WTC11 (cell line): ENCODE results near the gene TRIP12. TPM values are rescaled to one million over a fixed set of nuclear protein-coding genes. Genes with fewer than 3 reads are reported as not detected.

Experiments
- ATAC-seq: fragments of 200-7000 bp; cut with Tn5 transposase; 2 replicates; pipeline ENCODE4 v1.10.0; 2021; ENCODE audit warnings: mild to moderate bottlenecking, moderate library complexity
- CTCF ChIA-PET: fragments of 300-600 bp; sonication (Branson Sonifier 250); formaldehyde crosslinking; loops from one replicate; lab custom pipeline; 2021; ENCODE audit warnings: antibody characterized with exemption; lab: Charles Lee
- POLR2A ChIA-PET: fragments of 350-600 bp; sonication (Branson Sonifier 250); formaldehyde crosslinking; loops from one replicate; lab custom pipeline; 2021; ENCODE audit warnings: antibody characterized with exemption; lab: Charles Lee
- DNase-seq: peaks from one replicate; pipeline ENCODE4 v3.0.0; 2021; ENCODE audit warnings: low spot score
- H3K27ac Mint-ChIP-seq: 2 replicates; pipeline ENCODE4 v1.8.0; 2021; ENCODE audit warnings: mixed read lengths
- H3K27me3 Mint-ChIP-seq: 2 replicates; pipeline ENCODE4 v1.8.0; 2021; ENCODE audit warnings: low read depth, mild to moderate bottlenecking, moderate library complexity, mixed read lengths
- H3K36me3 Mint-ChIP-seq: 2 replicates; pipeline ENCODE4 v1.8.0; 2021; ENCODE audit warnings: mixed read lengths
- H3K4me1 Mint-ChIP-seq: 2 replicates; pipeline ENCODE4 v1.8.0; 2022; ENCODE audit warnings: mixed read lengths
- H3K4me3 Mint-ChIP-seq: 2 replicates; pipeline ENCODE4 v1.8.0; 2021; ENCODE audit warnings: mild to moderate bottlenecking, moderate library complexity, mixed read lengths
- H3K9me3 Mint-ChIP-seq: 2 replicates; pipeline ENCODE4 v1.8.0; 2021; ENCODE audit warnings: mixed read lengths
- ATF1 ChIP-seq: sonication (generic); formaldehyde crosslinking; IDR thresholded peaks from 2 replicates; pipeline ENCODE4 v1.8.1; 2023; ENCODE audit warnings: mild to moderate bottlenecking, moderate library complexity, missing genetic modification reagents
- ELF4 ChIP-seq: sonication (generic); formaldehyde crosslinking; IDR thresholded peaks from 2 replicates; pipeline ENCODE4 v1.8.1; 2022; ENCODE audit warnings: low read depth, mild to moderate bottlenecking, moderate library complexity, missing genetic modification reagents
- FOXJ3 ChIP-seq: sonication (generic); formaldehyde crosslinking; IDR thresholded peaks from 2 replicates; pipeline ENCODE4 v1.9.0; 2021; ENCODE audit warnings: missing genetic modification reagents, mild to moderate bottlenecking, borderline replicate concordance
- FOXK1 ChIP-seq: sonication (generic); formaldehyde crosslinking; IDR thresholded peaks from 2 replicates; pipeline ENCODE4 v1.8.0; 2022; ENCODE audit warnings: mild to moderate bottlenecking, moderate library complexity, missing genetic modification reagents
- FOXP1 ChIP-seq: sonication (generic); formaldehyde crosslinking; IDR thresholded peaks from 2 replicates; pipeline ENCODE4 v1.8.0; 2022; ENCODE audit warnings: missing genetic modification reagents, mild to moderate bottlenecking, moderate library complexity, borderline replicate concordance
- IRF1 ChIP-seq: sonication (generic); formaldehyde crosslinking; IDR thresholded peaks from 2 replicates; pipeline ENCODE4 v1.8.0; 2023; ENCODE audit warnings: missing genetic modification reagents
- JUN ChIP-seq: sonication (generic); formaldehyde crosslinking; IDR thresholded peaks from 2 replicates; pipeline ENCODE4 v1.8.0; 2023; ENCODE audit warnings: mild to moderate bottlenecking, missing genetic modification reagents
- NFE2L1 ChIP-seq: sonication (generic); formaldehyde crosslinking; IDR thresholded peaks from 2 replicates; pipeline ENCODE4 v1.8.1; 2023; ENCODE audit warnings: missing genetic modification reagents
- NFYB ChIP-seq: sonication (generic); formaldehyde crosslinking; conservative IDR thresholded peaks from 2 replicates; pipeline ENCODE4 v1.8.0; 2022; ENCODE audit warnings: low read depth, missing genetic modification reagents
- RELA ChIP-seq: sonication (generic); formaldehyde crosslinking; IDR thresholded peaks from 2 replicates; pipeline ENCODE4 v1.8.1; 2022; ENCODE audit warnings: missing genetic modification reagents, mild to moderate bottlenecking, borderline replicate concordance
- SMAD4 ChIP-seq: sonication (generic); formaldehyde crosslinking; IDR thresholded peaks from 2 replicates; pipeline ENCODE4 v1.8.0; 2022; ENCODE audit warnings: mild to moderate bottlenecking, missing genetic modification reagents
- ZBTB21 ChIP-seq: sonication (generic); formaldehyde crosslinking; IDR thresholded peaks from 2 replicates; pipeline ENCODE4 v1.8.1; 2023; ENCODE audit warnings: mild to moderate bottlenecking, missing genetic modification reagents, borderline replicate concordance
- ZBTB43 ChIP-seq: sonication (generic); formaldehyde crosslinking; IDR thresholded peaks from 2 replicates; pipeline ENCODE4 v1.8.1; 2023; ENCODE audit warnings: mild to moderate bottlenecking, missing genetic modification reagents
- ZNF263 ChIP-seq: sonication (generic); formaldehyde crosslinking; IDR thresholded peaks from 2 replicates; pipeline ENCODE4 v1.8.1; 2022; ENCODE audit warnings: low read depth, mild to moderate bottlenecking, moderate library complexity, missing genetic modification reagents
- ZNF281 ChIP-seq: sonication (generic); formaldehyde crosslinking; IDR thresholded peaks from 2 replicates; pipeline ENCODE4 v1.8.0; 2023; ENCODE audit warnings: mild to moderate bottlenecking, missing genetic modification reagents
- ZNF317 ChIP-seq: sonication (generic); formaldehyde crosslinking; IDR thresholded peaks from 2 replicates; pipeline ENCODE4 v1.8.1; 2023; ENCODE audit warnings: low read depth, mild to moderate bottlenecking, moderate library complexity, missing genetic modification reagents, borderline replicate concordance
- ZNF423 ChIP-seq: fragments of 250-450 bp; sonication (Bioruptor Pico); IDR thresholded peaks from 2 replicates; pipeline ENCODE4 v2.1.2; 2022; ENCODE audit warnings: mild to moderate bottlenecking, moderate library complexity
- ZNF512 ChIP-seq: sonication (generic); formaldehyde crosslinking; IDR thresholded peaks from 2 replicates; pipeline ENCODE4 v1.8.1; 2022; ENCODE audit warnings: missing genetic modification reagents, borderline replicate concordance
- ZNF671 ChIP-seq: fragments of 250-450 bp; sonication (Bioruptor Pico); IDR thresholded peaks from 2 replicates; pipeline ENCODE4 v1.8.0; 2021; ENCODE audit warnings: mild to moderate bottlenecking
- total RNA-seq: library from RNA; stranded (reverse); gene quantifications from 3 replicates; pipeline ENCODE4 v1.2.3, GENCODE V29; 2021
- TF ChIP-seq, protein P1 (sequence below): fragments of 200-600 bp; IDR thresholded peaks from 2 replicates; pipeline ENCODE4 v1.8.0; 2022; ENCODE audit warnings: antibody characterized with exemption
- TF ChIP-seq, protein P2 (sequence below): sonication (generic); formaldehyde crosslinking; conservative IDR thresholded peaks from 2 replicates; pipeline ENCODE4 v1.8.1; 2023; ENCODE audit warnings: mild to moderate bottlenecking, low read depth, missing genetic modification reagents, moderate library complexity
- TF ChIP-seq, protein P3 (sequence below): fragments of 250-450 bp; sonication (Bioruptor Pico); IDR thresholded peaks from 2 replicates; pipeline ENCODE4 v2.1.2; 2022; ENCODE audit warnings: mild to moderate bottlenecking, moderate library complexity

The TRIP12 gene
- total RNA-seq, 1 experiment from 2014 or later, result 149 TPM

- no peak for DNase-seq
Observed at GRCh38 chr2:229956491-229956890, 34.7 kb upstream of the TRIP12 start.

DNA sequence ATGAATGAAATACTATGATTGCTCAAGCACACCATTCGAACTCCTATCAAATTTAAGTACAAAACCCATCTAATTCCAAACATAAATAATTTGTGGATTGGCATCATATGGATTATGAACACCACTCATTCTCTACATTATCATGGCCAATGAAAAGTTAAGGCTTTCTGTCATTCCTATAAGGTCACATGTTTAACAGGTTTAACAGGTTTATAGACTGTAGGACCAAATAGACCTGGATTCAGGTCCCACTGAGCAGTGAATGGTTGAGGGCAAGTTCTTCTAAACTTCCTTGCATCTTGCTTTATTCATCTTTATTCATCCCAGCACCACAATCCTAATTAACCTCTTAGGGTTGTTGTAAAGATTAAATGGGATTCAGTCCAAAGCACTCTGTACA, 33.9 kb upstream of the TRIP12 start:
- no peak overlapping the region for H3K27ac Mint-ChIP-seq
- H3K36me3 Mint-ChIP-seq, result peaks cover 3% of the 10 kb centered on the region; the same call in 1 of the 2 replicates
- H3K4me1 Mint-ChIP-seq, result peaks cover 34% of the 10 kb centered on the region
- ChIA-PET POLR2A (no interaction called here), CTCF (no interaction called here)
- no peaks in the 10 kb centered on the region for H3K9me3 Mint-ChIP-seq
- DNase-seq (no peak), ATAC-seq (no peak)
- no peak overlapping the region for H3K4me3 Mint-ChIP-seq
- H3K27me3 Mint-ChIP-seq, result no peaks in the 10 kb centered on the region
- TF ChIP-seq FOXP1 (no peak), ELF4 (CRISPR knock-in tag) (no peak), ZBTB21 (CRISPR knock-in tag) (no peak), ZNF512 (no peak), NFYB (CRISPR knock-in tag) (no peak), NFE2L1 (CRISPR knock-in tag) (no peak), ZNF671 (CRISPR knock-in tag) (no peak), ZNF423 (no peak), ZNF317 (no peak), ZNF263 (CRISPR knock-in tag) (no peak), ZNF281 (no peak), FOXJ3 (no peak), RELA (CRISPR knock-in tag) (no peak), FOXK1 (CRISPR knock-in tag) (no peak)
- TF ChIP-seq, protein P1, sequence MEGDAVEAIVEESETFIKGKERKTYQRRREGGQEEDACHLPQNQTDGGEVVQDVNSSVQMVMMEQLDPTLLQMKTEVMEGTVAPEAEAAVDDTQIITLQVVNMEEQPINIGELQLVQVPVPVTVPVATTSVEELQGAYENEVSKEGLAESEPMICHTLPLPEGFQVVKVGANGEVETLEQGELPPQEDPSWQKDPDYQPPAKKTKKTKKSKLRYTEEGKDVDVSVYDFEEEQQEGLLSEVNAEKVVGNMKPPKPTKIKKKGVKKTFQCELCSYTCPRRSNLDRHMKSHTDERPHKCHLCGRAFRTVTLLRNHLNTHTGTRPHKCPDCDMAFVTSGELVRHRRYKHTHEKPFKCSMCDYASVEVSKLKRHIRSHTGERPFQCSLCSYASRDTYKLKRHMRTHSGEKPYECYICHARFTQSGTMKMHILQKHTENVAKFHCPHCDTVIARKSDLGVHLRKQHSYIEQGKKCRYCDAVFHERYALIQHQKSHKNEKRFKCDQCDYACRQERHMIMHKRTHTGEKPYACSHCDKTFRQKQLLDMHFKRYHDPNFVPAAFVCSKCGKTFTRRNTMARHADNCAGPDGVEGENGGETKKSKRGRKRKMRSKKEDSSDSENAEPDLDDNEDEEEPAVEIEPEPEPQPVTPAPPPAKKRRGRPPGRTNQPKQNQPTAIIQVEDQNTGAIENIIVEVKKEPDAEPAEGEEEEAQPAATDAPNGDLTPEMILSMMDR, result no peak
- TF ChIP-seq, protein P2, sequence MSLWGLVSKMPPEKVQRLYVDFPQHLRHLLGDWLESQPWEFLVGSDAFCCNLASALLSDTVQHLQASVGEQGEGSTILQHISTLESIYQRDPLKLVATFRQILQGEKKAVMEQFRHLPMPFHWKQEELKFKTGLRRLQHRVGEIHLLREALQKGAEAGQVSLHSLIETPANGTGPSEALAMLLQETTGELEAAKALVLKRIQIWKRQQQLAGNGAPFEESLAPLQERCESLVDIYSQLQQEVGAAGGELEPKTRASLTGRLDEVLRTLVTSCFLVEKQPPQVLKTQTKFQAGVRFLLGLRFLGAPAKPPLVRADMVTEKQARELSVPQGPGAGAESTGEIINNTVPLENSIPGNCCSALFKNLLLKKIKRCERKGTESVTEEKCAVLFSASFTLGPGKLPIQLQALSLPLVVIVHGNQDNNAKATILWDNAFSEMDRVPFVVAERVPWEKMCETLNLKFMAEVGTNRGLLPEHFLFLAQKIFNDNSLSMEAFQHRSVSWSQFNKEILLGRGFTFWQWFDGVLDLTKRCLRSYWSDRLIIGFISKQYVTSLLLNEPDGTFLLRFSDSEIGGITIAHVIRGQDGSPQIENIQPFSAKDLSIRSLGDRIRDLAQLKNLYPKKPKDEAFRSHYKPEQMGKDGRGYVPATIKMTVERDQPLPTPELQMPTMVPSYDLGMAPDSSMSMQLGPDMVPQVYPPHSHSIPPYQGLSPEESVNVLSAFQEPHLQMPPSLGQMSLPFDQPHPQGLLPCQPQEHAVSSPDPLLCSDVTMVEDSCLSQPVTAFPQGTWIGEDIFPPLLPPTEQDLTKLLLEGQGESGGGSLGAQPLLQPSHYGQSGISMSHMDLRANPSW (CRISPR knock-in tag), result no peak

More at GRCh38 chr2:229956491-229956890, 34.7 kb upstream of the TRIP12 start:
- Mint-ChIP-seq H3K4me1 (peaks cover 33% of the 10 kb centered on the region), H3K36me3 (peaks cover 3% of the 10 kb centered on the region; the same call in 1 of the 2 replicates), H3K9me3 (no peaks in the 10 kb centered on the region), H3K4me3 (no peak overlapping the region), H3K27ac (no peak overlapping the region)
- no peak for ATAC-seq
- TF ChIP-seq, protein P3, sequence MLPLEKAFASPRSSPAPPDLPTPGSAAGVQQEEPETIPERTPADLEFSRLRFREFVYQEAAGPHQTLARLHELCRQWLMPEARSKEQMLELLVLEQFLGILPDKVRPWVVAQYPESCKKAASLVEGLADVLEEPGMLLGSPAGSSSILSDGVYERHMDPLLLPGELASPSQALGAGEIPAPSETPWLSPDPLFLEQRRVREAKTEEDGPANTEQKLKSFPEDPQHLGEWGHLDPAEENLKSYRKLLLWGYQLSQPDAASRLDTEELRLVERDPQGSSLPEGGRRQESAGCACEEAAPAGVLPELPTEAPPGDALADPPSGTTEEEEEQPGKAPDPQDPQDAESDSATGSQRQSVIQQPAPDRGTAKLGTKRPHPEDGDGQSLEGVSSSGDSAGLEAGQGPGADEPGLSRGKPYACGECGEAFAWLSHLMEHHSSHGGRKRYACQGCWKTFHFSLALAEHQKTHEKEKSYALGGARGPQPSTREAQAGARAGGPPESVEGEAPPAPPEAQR (CRISPR knock-in tag), result no peak
- no peak for TF ChIP-seq JUN (CRISPR knock-in tag)
- no peak for TF ChIP-seq ZNF671 (CRISPR knock-in tag)
- no peak for TF ChIP-seq ZBTB43 (CRISPR knock-in tag)
- TF ChIP-seq SMAD4 (CRISPR knock-in tag), result no peak
- no peak for TF ChIP-seq IRF1 (CRISPR knock-in tag)
- no peak for TF ChIP-seq ATF1 (CRISPR knock-in tag)
- TF ChIP-seq, all 79 proteins: peak for 0
- no peaks in the 10 kb centered on the region for H3K27me3 Mint-ChIP-seq
- ChIA-PET CTCF (no interaction called here), POLR2A (no interaction called here)
